Measurements from ENCODE around the gene GLA.

DNA sequence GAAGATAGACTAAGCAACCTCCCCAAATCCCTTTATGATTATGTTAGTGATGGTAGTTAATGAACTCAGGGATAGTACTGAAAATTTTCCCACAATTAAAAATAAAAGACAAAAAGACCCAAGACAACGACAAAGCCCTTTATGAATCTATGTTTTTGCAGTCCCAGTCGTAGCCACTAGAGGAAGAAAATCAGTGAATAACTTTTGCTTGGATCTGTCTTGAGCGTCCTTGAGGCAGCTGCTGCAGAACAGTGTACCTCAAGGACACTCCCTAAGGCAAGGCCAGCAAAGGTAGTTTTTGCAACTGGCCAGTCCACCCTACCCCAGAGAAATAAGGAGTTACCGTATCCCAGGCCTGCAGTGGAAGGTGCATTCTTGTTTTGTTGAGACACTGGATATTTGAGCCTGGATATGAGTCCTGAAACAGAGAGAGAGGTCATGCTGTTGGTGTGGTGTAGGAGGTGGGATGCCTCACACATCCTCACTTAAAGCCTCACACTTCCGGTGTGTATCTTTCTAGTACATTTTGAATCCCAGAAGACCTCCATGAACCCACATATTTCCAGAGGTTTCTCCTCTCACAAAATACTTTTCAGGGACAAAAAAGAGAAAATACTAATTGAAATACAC, 50.4 kb downstream of the GLA start:
- no peak for TF ChIP-seq EZH2 (IDR thresholded peaks at IDR 0.05; ENCODE audit: borderline replicate concordance, insufficient read depth, low read depth, low read length, poor library complexity, severe bottlenecking)
- TF ChIP-seq, protein P1, sequence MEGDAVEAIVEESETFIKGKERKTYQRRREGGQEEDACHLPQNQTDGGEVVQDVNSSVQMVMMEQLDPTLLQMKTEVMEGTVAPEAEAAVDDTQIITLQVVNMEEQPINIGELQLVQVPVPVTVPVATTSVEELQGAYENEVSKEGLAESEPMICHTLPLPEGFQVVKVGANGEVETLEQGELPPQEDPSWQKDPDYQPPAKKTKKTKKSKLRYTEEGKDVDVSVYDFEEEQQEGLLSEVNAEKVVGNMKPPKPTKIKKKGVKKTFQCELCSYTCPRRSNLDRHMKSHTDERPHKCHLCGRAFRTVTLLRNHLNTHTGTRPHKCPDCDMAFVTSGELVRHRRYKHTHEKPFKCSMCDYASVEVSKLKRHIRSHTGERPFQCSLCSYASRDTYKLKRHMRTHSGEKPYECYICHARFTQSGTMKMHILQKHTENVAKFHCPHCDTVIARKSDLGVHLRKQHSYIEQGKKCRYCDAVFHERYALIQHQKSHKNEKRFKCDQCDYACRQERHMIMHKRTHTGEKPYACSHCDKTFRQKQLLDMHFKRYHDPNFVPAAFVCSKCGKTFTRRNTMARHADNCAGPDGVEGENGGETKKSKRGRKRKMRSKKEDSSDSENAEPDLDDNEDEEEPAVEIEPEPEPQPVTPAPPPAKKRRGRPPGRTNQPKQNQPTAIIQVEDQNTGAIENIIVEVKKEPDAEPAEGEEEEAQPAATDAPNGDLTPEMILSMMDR (IDR thresholded peaks at IDR 0.05) = peak; percentile 24
